HUES48 (cell line): ENCODE results near the gene SYNE2.
"Not testable (repeated sequence)": the region's sequence is repeated elsewhere in the genome, so short reads cannot be mapped to it uniquely, and the experiment has no call there.

Source experiments
- H3K27ac ChIP-seq: one replicate; pipeline ENCODE4 v1.7.0; 2013; ENCODE audit warnings: low read depth, low read length, inconsistent platforms
- H3K27me3 ChIP-seq: 2 replicates; pipeline ENCODE4 v1.6.1; 2013; ENCODE audit warnings: mild to moderate bottlenecking, low read length; ENCODE audit not compliant: control insufficient read depth, insufficient read depth
- H3K36me3 ChIP-seq: 2 replicates; pipeline ENCODE4 v1.6.1; 2013; ENCODE audit warnings: low read length; ENCODE audit not compliant: control insufficient read depth, insufficient read depth
- H3K4me1 ChIP-seq: 2 replicates; pipeline ENCODE4 v1.6.1; 2013; ENCODE audit warnings: mild to moderate bottlenecking, low read length; ENCODE audit not compliant: control insufficient read depth, insufficient read depth
- H3K4me3 ChIP-seq: 2 replicates; pipeline ENCODE4 v1.5.1; 2013; ENCODE audit warnings: mild to moderate bottlenecking, low read depth, low read length
- H3K9ac ChIP-seq: 2 replicates; pipeline ENCODE4 v1.6.1; 2013; ENCODE audit warnings: mild to moderate bottlenecking, low read depth, low read length, moderate library complexity
- H3K9me3 ChIP-seq: 2 replicates; pipeline ENCODE4 v1.6.1; 2013; ENCODE audit warnings: low read length; ENCODE audit not compliant: control insufficient read depth, insufficient read depth

Gene SYNE2, protein sequence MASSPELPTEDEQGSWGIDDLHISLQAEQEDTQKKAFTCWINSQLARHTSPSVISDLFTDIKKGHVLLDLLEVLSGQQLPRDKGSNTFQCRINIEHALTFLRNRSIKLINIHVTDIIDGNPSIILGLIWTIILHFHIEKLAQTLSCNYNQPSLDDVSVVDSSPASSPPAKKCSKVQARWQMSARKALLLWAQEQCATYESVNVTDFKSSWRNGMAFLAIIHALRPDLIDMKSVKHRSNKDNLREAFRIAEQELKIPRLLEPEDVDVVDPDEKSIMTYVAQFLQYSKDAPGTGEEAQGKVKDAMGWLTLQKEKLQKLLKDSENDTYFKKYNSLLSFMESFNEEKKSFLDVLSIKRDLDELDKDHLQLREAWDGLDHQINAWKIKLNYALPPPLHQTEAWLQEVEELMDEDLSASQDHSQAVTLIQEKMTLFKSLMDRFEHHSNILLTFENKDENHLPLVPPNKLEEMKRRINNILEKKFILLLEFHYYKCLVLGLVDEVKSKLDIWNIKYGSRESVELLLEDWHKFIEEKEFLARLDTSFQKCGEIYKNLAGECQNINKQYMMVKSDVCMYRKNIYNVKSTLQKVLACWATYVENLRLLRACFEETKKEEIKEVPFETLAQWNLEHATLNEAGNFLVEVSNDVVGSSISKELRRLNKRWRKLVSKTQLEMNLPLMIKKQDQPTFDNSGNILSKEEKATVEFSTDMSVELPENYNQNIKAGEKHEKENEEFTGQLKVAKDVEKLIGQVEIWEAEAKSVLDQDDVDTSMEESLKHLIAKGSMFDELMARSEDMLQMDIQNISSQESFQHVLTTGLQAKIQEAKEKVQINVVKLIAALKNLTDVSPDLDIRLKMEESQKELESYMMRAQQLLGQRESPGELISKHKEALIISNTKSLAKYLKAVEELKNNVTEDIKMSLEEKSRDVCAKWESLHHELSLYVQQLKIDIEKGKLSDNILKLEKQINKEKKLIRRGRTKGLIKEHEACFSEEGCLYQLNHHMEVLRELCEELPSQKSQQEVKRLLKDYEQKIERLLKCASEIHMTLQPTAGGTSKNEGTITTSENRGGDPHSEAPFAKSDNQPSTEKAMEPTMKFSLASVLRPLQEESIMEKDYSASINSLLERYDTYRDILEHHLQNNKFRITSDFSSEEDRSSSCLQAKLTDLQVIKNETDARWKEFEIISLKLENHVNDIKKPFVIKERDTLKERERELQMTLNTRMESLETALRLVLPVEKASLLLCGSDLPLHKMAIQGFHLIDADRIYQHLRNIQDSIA (N-terminal part only)

GRCh38 chr14:63852817-63853731 lies at the start of gene SYNE2:
TSS of gene SYNE2 (plus strand) at chr14:63853004. CDS start at chr14:63909149, 56,145 bp downstream.
- Histone ChIP-seq H3K27me3 (peaks cover 5% of the 10 kb centered on the region; the same call in 1 of the 2 replicates), H3K27ac (peak within 1 kb of the TSS; percentile 88), H3K9me3 (no peaks in the 10 kb centered on the region), H3K36me3 (no peaks in the 10 kb centered on the region), H3K9ac (peak within 1 kb of the TSS; percentile 67), H3K4me3 (peak within 1 kb of the TSS; percentile 80), H3K4me1 (peaks cover 6% of the 10 kb centered on the region; the same call in 1 of the 2 replicates)

GRCh38 chr14:63803221-63803791 lies 49.5 kb upstream of the SYNE2 start:
- not testable (repeated sequence) for H3K27me3 ChIP-seq, H3K4me3 ChIP-seq, H3K9ac ChIP-seq, H3K36me3 ChIP-seq, H3K27ac ChIP-seq, H3K9me3 ChIP-seq, H3K4me1 ChIP-seq

DNA sequence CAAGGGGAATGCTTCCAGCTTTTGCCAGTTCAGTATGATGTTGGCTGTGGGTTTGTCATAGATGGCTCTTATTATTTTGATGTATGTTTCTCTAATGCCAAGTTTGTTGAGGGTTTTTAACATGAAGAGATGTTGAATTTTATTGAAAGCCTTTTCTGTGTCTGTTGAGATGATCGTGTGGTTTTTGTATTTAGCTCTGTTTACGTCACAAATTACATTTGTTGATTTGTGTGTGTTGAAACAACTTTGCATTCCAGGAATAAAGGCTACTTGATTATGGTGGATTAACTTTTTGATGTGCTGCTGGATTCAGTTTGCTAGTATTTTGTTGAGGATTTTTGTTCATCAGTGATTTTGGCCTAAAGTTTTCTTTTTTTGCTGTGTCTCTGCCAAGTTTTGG lies 46.7 kb upstream of the SYNE2 start:
- not testable (repeated sequence) for H3K4me1 ChIP-seq, H3K27ac ChIP-seq, H3K9me3 ChIP-seq, H3K27me3 ChIP-seq, H3K9ac ChIP-seq, H3K4me3 ChIP-seq, H3K36me3 ChIP-seq

DNA sequence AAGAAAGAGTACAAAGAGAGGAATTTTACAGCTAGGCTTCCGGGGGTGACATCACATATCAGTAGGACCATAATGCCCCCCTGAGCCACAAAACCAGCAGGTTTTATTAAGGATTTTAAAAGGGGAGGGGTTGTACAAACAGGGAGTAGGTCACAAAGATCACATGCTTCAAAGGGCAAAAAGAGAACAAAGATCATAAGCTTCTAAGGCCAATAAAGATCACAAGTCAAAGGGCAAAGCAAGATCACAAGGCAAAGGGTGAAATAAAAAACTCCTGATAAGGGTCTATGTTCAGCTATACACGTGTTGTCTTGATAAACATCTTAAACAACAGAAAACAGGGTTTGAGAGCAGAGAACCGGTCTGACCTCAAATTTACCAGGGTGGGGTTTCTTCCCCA lies 41.1 kb upstream of the SYNE2 start:
- H3K27me3 ChIP-seq, H3K4me1 ChIP-seq, H3K4me3 ChIP-seq, H3K27ac ChIP-seq, H3K9me3 ChIP-seq, H3K9ac ChIP-seq, H3K36me3 ChIP-seq: not testable (repeated sequence)

DNA sequence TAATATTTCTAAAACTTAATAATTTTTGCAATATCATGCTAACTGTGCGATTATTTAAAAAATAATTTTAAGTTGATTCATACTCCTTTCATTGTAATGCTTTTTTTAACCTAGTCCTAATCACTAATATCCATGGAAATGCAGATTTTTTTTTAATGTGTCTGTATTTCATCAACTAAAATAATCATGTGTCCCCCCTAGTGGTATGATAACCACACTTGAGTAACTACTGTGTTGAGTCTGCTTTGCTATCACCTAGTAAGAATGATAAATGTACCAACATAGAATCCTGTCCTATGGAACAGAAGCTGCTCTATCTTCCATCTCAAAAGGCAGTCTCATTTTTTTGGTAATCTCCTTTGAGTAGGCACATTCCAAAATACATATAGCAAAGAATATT lies 19.1 kb upstream of the SYNE2 start:
- Histone ChIP-seq H3K4me1 (no peaks in the 10 kb centered on the region), H3K4me3 (no peak overlapping the region), H3K9ac (no peak overlapping the region), H3K9me3 (no peaks in the 10 kb centered on the region), H3K27ac (no peak overlapping the region), H3K27me3 (no peaks in the 10 kb centered on the region), H3K36me3 (no peaks in the 10 kb centered on the region)

- H3K9me3 ChIP-seq = peaks cover 2% of the 10 kb centered on the region; the same call in 1 of the 2 replicates
- H3K4me1 ChIP-seq = no peaks in the 10 kb centered on the region
- H3K4me3 ChIP-seq = no peak overlapping the region
- no peak overlapping the region for H3K9ac ChIP-seq
- no peak overlapping the region for H3K27ac ChIP-seq
- no peaks in the 10 kb centered on the region for H3K36me3 ChIP-seq
- H3K27me3 ChIP-seq = no peaks in the 10 kb centered on the region
Measured at GRCh38 chr14:63840981-63841380, 11.8 kb upstream of the SYNE2 start.

DNA sequence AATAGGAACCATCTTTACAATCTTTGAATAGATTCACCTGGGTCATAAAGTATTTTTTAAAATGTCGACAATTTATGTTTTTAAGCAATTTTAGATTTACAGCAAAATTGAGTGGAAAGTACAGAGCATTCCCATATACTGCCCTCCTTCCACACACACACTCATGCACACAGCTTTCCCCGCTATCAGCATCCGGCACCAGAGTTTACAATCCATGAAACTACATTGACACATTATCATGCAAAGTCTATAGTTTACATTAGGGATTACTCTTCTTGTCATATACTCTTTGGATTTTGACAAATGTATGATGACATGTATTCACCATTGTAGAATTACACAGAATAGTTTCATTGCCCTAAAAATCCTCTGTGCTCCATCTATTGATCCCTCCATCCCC lies 9.0 kb upstream of the SYNE2 start:
- H3K4me3 ChIP-seq = no peak overlapping the region
- no peaks in the 10 kb centered on the region for H3K36me3 ChIP-seq

DNA sequence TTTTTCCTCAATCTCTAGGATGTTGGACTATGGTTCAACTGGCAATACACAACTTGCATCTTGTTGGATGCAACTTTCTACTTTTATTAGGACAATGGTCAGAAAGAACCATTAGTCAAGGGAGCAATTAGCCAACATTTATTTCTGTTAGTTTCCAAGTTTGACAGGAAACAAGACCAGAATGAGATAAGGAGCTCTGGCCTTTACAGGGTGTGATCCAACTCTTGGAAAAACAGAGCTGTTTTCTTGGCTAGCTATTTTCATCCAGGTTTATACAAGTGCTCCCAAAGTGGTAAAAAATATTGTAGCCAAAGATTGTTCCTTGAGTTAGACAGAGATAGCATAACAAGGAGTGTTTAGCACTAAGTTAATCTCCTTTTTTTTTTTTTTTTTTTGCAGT lies 3.9 kb upstream of the SYNE2 start:
- H3K9ac ChIP-seq = no peak overlapping the region
- peaks cover 5% of the 10 kb centered on the region; the same call in 1 of the 2 replicates for H3K27me3 ChIP-seq
- H3K27ac ChIP-seq = no peak overlapping the region
- no peaks in the 10 kb centered on the region for H3K36me3 ChIP-seq
- no peak overlapping the region for H3K4me3 ChIP-seq
- no peaks in the 10 kb centered on the region for H3K4me1 ChIP-seq
- H3K9me3 ChIP-seq = no peaks in the 10 kb centered on the region

More for the DNA sequence above, 9.0 kb upstream of the SYNE2 start:
- Histone ChIP-seq H3K27ac (no peak overlapping the region), H3K4me1 (no peaks in the 10 kb centered on the region), H3K27me3 (no peaks in the 10 kb centered on the region), H3K9me3 (peaks cover 2% of the 10 kb centered on the region; the same call in 1 of the 2 replicates), H3K9ac (no peak overlapping the region)

DNA sequence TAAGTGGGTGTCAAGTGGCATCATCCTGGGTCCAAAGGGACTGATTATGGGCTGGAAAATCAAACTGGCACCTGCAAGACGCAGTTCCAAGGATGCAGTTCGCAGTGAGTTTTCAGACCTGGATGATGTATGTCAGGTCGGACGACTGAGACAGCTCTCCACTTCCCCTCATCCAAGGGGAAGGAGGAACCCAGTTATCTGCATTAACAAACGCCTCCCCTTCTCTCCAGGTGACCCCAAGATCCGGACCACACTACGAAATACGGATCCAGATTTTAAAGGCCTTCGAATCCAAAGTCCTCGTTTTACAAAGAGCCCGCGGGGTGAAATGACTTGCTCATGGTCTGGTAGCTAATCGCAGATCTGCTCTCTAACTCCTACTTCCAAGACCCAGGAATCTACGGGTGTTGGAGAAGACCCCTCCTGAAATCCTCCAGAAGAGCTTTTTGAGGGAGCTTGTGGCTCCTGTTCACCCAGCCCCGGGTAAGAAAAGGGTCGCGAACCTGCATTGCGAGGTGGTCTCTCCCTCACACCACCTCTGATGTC lies 460 bp upstream of the SYNE2 start:
- peaks cover 6% of the 10 kb centered on the region; the same call in 1 of the 2 replicates for H3K4me1 ChIP-seq
- no peaks in the 10 kb centered on the region for H3K9me3 ChIP-seq
- no peaks in the 10 kb centered on the region for H3K36me3 ChIP-seq
- H3K27me3 ChIP-seq = peaks cover 5% of the 10 kb centered on the region; the same call in 1 of the 2 replicates
- H3K9ac ChIP-seq = peak overlapping the region; percentile 67
- peak overlapping the region; percentile 78 for H3K27ac ChIP-seq
- H3K4me3 ChIP-seq = peak overlapping the region; percentile 80
